DOHH2 (cell line): Measurements from ENCODE around the gene KIZ.
"Not testable (repeated sequence)": the region's sequence is repeated elsewhere in the genome, so short reads cannot be mapped to it uniquely, and the experiment has no call there.

ENCODE experiments used
- H3F3A ChIP-seq: fragments of 200-600 bp; sonication (generic), shearing (Covaris generic); 2 replicates; pipeline ENCODE4 v1.6.0; 2016; ENCODE audit warnings: antibody characterized with exemption, mild to moderate bottlenecking; ENCODE audit not compliant: control insufficient read depth, insufficient read depth
- H3K27ac ChIP-seq: fragments of 200-600 bp; sonication (generic); 2 replicates; pipeline ENCODE4 v1.5.1; 2014; ENCODE audit warnings: low read depth, mild to moderate bottlenecking, low read length, moderate library complexity
- H3K27me3 ChIP-seq: fragments of 200-600 bp; sonication (generic); 2 replicates; pipeline ENCODE4 v1.6.1; 2014; ENCODE audit warnings: mild to moderate bottlenecking, low read length, mixed read lengths; ENCODE audit not compliant: control insufficient read depth
- H3K36me3 ChIP-seq: fragments of 200-600 bp; sonication (generic); 2 replicates; pipeline ENCODE4 v1.6.1; 2014; ENCODE audit warnings: mild to moderate bottlenecking, low read length, moderate library complexity, mixed read lengths; ENCODE audit not compliant: control insufficient read depth
- H3K4me1 ChIP-seq: fragments of 200-600 bp; sonication (generic); 2 replicates; pipeline ENCODE4 v1.6.1; 2014; ENCODE audit warnings: mild to moderate bottlenecking, low read length, mixed read lengths; ENCODE audit not compliant: control insufficient read depth
- H3K4me2 ChIP-seq: fragments of 200-600 bp; sonication (generic); 2 replicates; pipeline ENCODE4 v1.6.0; 2014; ENCODE audit warnings: mild to moderate bottlenecking, low read length, moderate library complexity
- H3K4me3 ChIP-seq: fragments of 200-600 bp; sonication (generic); 2 replicates; pipeline ENCODE4 v1.5.1; 2014; ENCODE audit warnings: mild to moderate bottlenecking, low read length, mixed read lengths
- H3K79me2 ChIP-seq: fragments of 200-600 bp; sonication (generic); 2 replicates; pipeline ENCODE4 v1.6.1; 2014; ENCODE audit warnings: mild to moderate bottlenecking, low read length, mixed read lengths; ENCODE audit not compliant: control insufficient read depth
- H3K9me2 ChIP-seq: fragments of 200-600 bp; sonication (generic); replicated peaks from 2 replicates; pipeline ENCODE4 v1.6.1; 2014; ENCODE audit warnings: mild to moderate bottlenecking, low read length, mixed read lengths; ENCODE audit not compliant: control insufficient read depth
- H3K9me3 ChIP-seq: fragments of 200-600 bp; sonication (generic); 2 replicates; pipeline ENCODE4 v1.6.1; 2014; ENCODE audit warnings: antibody characterized with exemption, low read length, mixed read lengths; ENCODE audit not compliant: control insufficient read depth, insufficient read depth
- H4K20me1 ChIP-seq: fragments of 200-600 bp; sonication (generic); 2 replicates; pipeline ENCODE4 v1.6.0; 2014; ENCODE audit warnings: low read depth, mild to moderate bottlenecking, antibody characterized with exemption, low read length, moderate library complexity; ENCODE audit not compliant: control insufficient read depth, insufficient read depth
- EZH2phosphoT487 ChIP-seq: fragments of 200-600 bp; sonication (generic); IDR thresholded peaks from 2 replicates; pipeline ENCODE4 v1.6.1; 2017; ENCODE audit warnings: borderline replicate concordance, mild to moderate bottlenecking, antibody characterized with exemption, low read length, moderate library complexity, mixed read lengths
- TF ChIP-seq, protein P1 (sequence below): fragments of 200-600 bp; sonication (generic); IDR thresholded peaks from one replicate; pipeline ENCODE4 v1.5.1; 2014; ENCODE audit warnings: antibody characterized with exemption, mild to moderate bottlenecking, low read depth, low read length; ENCODE audit not compliant: poor library complexity, severe bottlenecking

KIZ gene

DNA sequence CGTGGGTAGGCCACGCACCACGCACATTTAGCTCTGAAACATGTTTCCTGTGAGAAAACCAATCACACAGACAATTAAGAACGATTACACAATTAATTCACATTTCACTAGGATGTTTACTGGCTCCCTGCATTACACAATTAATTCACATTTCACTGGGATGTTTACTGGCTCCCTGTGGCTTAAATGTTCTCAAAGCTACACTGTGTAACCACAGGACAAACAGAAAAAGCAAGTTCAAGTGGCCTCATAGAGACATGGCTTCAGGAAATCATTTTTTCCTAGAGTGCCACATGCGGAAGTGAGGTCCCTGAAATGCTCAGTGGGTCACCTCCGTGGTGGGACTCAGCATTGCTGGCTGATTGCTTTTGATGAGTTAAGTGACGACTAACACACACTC lies 115.5 kb downstream of the KIZ start:
- Histone ChIP-seq H3K4me3 (no peak overlapping the region), H3K27me3 (no peaks in the 10 kb centered on the region), H3K9me2 (no peaks in the 10 kb centered on the region), H3K27ac (no peak overlapping the region), H3K4me2 (no peak overlapping the region), H4K20me1 (no peaks in the 10 kb centered on the region), H3K4me1 (no peaks in the 10 kb centered on the region), H3F3A (no peaks in the 10 kb centered on the region), H3K36me3 (no peaks in the 10 kb centered on the region), H3K9me3 (no peaks in the 10 kb centered on the region), H3K79me2 (no peaks in the 10 kb centered on the region)
- TF ChIP-seq, protein P1, sequence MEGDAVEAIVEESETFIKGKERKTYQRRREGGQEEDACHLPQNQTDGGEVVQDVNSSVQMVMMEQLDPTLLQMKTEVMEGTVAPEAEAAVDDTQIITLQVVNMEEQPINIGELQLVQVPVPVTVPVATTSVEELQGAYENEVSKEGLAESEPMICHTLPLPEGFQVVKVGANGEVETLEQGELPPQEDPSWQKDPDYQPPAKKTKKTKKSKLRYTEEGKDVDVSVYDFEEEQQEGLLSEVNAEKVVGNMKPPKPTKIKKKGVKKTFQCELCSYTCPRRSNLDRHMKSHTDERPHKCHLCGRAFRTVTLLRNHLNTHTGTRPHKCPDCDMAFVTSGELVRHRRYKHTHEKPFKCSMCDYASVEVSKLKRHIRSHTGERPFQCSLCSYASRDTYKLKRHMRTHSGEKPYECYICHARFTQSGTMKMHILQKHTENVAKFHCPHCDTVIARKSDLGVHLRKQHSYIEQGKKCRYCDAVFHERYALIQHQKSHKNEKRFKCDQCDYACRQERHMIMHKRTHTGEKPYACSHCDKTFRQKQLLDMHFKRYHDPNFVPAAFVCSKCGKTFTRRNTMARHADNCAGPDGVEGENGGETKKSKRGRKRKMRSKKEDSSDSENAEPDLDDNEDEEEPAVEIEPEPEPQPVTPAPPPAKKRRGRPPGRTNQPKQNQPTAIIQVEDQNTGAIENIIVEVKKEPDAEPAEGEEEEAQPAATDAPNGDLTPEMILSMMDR, result no peak
- no peak for TF ChIP-seq EZH2phosphoT487

DNA sequence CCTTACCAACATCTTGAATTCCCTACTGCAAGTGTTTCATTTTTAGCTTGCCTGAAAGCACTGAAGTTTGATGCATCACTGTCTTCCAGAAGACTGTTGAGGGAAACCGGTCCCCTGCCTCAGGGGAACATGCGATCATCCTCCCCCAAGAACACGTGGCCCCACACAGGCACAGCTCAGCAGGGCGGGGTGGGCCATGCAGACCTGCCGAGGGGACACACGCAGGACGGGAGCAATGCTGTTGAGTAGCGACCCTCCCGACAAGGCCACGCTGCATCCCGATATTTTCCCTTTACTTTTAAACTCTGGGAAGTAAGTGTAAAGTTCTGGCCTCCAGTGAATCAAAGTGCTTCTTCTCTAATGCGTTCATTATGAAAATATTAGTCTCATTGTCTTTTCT lies 117.9 kb downstream of the KIZ start:
- no peaks in the 10 kb centered on the region for H3K4me1 ChIP-seq
- no peak for TF ChIP-seq EZH2phosphoT487
- TF ChIP-seq, protein P1, result no peak
- H3K9me3 ChIP-seq, result no peaks in the 10 kb centered on the region
- H3K79me2 ChIP-seq, result no peaks in the 10 kb centered on the region
- no peaks in the 10 kb centered on the region for H3F3A ChIP-seq
- H4K20me1 ChIP-seq, result no peaks in the 10 kb centered on the region
- H3K4me3 ChIP-seq, result no peak overlapping the region
- no peaks in the 10 kb centered on the region for H3K9me2 ChIP-seq
- H3K27ac ChIP-seq, result no peak overlapping the region
- no peak overlapping the region for H3K4me2 ChIP-seq
- H3K36me3 ChIP-seq, result no peaks in the 10 kb centered on the region
- no peaks in the 10 kb centered on the region for H3K27me3 ChIP-seq

DNA sequence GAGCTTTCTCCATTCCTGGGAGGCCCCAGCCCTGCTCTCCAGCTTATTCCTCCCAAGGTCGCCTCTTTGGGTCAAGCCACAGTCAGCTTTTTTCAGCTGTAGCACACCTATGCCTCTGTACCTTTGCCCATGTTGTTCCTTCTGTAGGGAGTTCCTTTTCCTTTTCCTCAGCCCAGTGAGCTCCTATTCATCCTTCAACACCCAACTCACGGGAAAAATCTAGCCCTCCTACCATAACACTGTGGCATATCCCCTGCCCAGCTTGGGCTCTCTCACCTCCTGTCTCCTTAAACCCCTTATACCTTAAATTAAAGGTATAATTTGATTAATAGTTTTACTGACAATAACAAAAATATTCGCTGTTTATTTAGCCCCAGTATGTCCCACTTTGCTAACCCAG lies 118.9 kb downstream of the KIZ start:
- H4K20me1 ChIP-seq, result no peaks in the 10 kb centered on the region
- H3K4me1 ChIP-seq, result no peaks in the 10 kb centered on the region
- H3F3A ChIP-seq, result no peaks in the 10 kb centered on the region
- H3K79me2 ChIP-seq, result no peaks in the 10 kb centered on the region
- no peak overlapping the region for H3K4me2 ChIP-seq
- H3K27me3 ChIP-seq, result no peaks in the 10 kb centered on the region
- no peak for TF ChIP-seq EZH2phosphoT487
- H3K36me3 ChIP-seq, result no peaks in the 10 kb centered on the region
- no peaks in the 10 kb centered on the region for H3K9me2 ChIP-seq
- no peak overlapping the region for H3K27ac ChIP-seq
- H3K9me3 ChIP-seq, result no peaks in the 10 kb centered on the region
- H3K4me3 ChIP-seq, result no peak overlapping the region

DNA sequence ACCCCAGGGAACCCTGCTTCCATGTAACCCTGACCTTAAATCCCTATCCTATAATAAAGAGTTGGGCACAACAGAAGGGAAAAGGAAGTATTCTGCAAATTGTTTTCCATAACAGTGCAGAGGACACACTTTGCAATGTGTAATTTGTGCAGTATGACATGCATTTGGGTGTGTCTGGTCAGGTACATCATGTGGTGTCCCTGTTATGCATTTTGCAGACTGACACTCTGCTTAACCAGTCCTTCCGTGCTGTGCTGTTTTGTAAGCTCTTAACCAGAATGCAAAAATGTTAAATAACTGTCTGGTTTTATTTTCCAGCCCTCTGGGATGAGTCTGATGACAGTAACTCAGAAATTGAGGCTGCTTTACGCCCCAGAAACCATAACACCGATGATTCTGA lies 120.3 kb downstream of the KIZ start:
- TF ChIP-seq, protein P1, result no peak
- no peak for TF ChIP-seq EZH2phosphoT487
- H3K9me3 ChIP-seq, result no peaks in the 10 kb centered on the region

DNA sequence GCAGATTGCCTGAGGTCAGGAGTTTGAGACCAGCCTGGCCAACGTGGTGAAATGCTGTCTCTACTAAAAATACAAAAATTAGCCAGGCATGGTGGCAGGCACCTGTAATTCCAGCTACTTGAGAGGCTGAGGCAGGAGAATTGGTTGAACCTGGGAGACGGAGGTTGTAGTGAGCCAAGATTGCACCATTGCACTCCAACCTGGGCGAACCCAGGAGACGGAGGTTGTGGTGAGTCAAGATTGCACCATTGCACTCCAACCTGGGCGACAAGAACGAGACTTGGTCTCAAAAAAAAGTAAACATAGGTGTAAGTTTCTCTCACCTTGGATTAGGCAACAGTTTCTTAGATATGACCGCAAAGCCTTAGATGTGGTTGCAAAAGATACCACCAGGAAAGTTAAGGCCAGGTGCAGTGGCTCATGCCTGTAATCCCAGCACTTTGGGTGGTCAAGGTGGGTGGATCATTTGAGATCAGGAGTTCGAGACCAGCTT lies 121.8 kb downstream of the KIZ start:
- H3K27ac ChIP-seq, H3K27me3 ChIP-seq, H3K4me3 ChIP-seq, H3K36me3 ChIP-seq, H4K20me1 ChIP-seq, H3K79me2 ChIP-seq, H3F3A ChIP-seq, H3K9me2 ChIP-seq, H3K4me2 ChIP-seq, H3K4me1 ChIP-seq, H3K9me3 ChIP-seq: not testable (repeated sequence)

More for the DNA sequence above, 120.3 kb downstream of the KIZ start:
- H3K9me2 ChIP-seq, result no peaks in the 10 kb centered on the region
- H3K36me3 ChIP-seq, result no peaks in the 10 kb centered on the region
- no peaks in the 10 kb centered on the region for H3K27me3 ChIP-seq
- no peaks in the 10 kb centered on the region for H3K4me1 ChIP-seq
- H3F3A ChIP-seq, result no peaks in the 10 kb centered on the region
- H3K79me2 ChIP-seq, result no peaks in the 10 kb centered on the region
- no peaks in the 10 kb centered on the region for H4K20me1 ChIP-seq
- H3K4me2 ChIP-seq, result no peak overlapping the region
- H3K4me3 ChIP-seq, result no peak overlapping the region
- H3K27ac ChIP-seq, result no peak overlapping the region
